ENCODE measurements around the gene ANKRA2.

- TF ChIP-seq CTCF (IDR thresholded peaks at IDR 0.05) (no peak), EP300 (IDR thresholded peaks at IDR 0.05) (no peak), POLR2A (IDR thresholded peaks at IDR 0.05) (no peak)
These were observed 40.0 kb upstream of the ANKRA2 start for GRCh38 chr5:73605223-73606087.

All from ovary (tissue), 3 donors.